Measurements from ENCODE around the gene SFTA2. TPM values are rescaled to one million over a fixed set of nuclear protein-coding genes. Genes with fewer than 3 reads are reported as not detected.

Gene SFTA2
- total RNA-seq (ENCODE audit: low replicate concordance): 2.7 and 3.6 TPM in 2 replicates
- long read RNA-seq: 0 reads

GRCh38 chr6:30931969-30932645 is at the start of gene SFTA2:
TSS of gene SFTA2 (minus strand) at chr6:30932170. CDS start at chr6:30932096, 74 bp downstream.
- Mint-ChIP-seq H3K9me3 (peaks cover 5% of the 10 kb centered on the region), H3K27me3 (peaks cover 6% of the 10 kb centered on the region), H3K4me1 (ENCODE audit: unreplicated experiment) (peaks cover 21% of the 10 kb centered on the region), H3K36me3 (peaks cover 16% of the 10 kb centered on the region), H3K4me3 (peak within 1 kb of the TSS; percentile 17), H3K27ac (peak within 1 kb of the TSS; percentile 66)
- DNase-seq (ENCODE audit: extremely low spot score, unreplicated experiment): no peak
- TF ChIP-seq CTCF (conservative IDR thresholded peaks at IDR 0.05): no peak

DNA sequence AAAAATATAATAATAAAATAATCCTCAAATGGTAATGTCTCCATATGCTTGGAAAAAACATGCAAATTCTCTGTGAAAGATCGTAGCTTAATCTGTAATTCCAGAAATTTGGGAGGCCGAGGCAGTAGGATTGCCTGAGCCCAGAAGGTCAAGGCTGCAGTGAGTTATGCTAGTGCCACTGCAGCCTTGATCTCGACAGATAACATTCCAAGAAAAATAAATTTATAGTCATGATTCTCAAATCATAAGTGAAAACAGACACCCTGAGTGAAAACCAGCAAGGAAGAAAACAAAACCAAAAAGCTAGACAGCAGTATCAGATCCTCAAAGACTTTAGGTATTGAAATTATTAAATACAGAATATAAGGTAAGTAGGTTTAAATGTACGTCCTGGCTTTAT is 47.7 kb upstream of the SFTA2 start:
- Mint-ChIP-seq H3K27ac (no peak overlapping the region), H3K4me1 (ENCODE audit: unreplicated experiment) (peaks cover 33% of the 10 kb centered on the region), H3K27me3 (no peaks in the 10 kb centered on the region), H3K36me3 (no peaks in the 10 kb centered on the region), H3K9me3 (no peaks in the 10 kb centered on the region), H3K4me3 (no peak overlapping the region)
- no peak for TF ChIP-seq CTCF (conservative IDR thresholded peaks at IDR 0.05)
- no peak for DNase-seq (ENCODE audit: extremely low spot score, unreplicated experiment)

DNA sequence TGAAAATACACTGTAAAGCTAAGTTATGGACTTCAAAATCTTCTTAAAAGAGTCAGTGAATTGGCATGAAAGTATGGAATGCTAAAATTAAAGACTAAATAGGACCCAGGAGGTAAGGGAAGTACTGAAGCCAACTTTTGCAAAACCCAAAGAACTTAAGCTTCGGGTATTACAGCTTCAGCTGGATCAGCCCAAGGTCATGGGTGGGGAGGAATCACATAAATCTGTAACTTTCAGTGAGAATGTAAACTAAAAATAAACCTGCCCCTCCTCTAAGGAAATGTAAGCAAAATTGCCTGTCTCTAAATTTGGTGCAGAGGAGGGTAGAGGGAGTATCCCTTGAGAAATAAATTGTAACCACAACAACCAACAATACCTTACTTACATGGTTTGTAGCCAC is 47.2 kb upstream of the SFTA2 start:
- H3K4me1 Mint-ChIP-seq (ENCODE audit: unreplicated experiment): peaks cover 33% of the 10 kb centered on the region
- peak overlapping the region; percentile 87 for H3K27ac Mint-ChIP-seq
- no peaks in the 10 kb centered on the region for H3K27me3 Mint-ChIP-seq
- TF ChIP-seq CTCF (conservative IDR thresholded peaks at IDR 0.05): no peak
- H3K36me3 Mint-ChIP-seq: no peaks in the 10 kb centered on the region
- H3K4me3 Mint-ChIP-seq: peak overlapping the region; percentile 41
- no peak for DNase-seq (ENCODE audit: extremely low spot score, unreplicated experiment)
- no peaks in the 10 kb centered on the region for H3K9me3 Mint-ChIP-seq

DNA sequence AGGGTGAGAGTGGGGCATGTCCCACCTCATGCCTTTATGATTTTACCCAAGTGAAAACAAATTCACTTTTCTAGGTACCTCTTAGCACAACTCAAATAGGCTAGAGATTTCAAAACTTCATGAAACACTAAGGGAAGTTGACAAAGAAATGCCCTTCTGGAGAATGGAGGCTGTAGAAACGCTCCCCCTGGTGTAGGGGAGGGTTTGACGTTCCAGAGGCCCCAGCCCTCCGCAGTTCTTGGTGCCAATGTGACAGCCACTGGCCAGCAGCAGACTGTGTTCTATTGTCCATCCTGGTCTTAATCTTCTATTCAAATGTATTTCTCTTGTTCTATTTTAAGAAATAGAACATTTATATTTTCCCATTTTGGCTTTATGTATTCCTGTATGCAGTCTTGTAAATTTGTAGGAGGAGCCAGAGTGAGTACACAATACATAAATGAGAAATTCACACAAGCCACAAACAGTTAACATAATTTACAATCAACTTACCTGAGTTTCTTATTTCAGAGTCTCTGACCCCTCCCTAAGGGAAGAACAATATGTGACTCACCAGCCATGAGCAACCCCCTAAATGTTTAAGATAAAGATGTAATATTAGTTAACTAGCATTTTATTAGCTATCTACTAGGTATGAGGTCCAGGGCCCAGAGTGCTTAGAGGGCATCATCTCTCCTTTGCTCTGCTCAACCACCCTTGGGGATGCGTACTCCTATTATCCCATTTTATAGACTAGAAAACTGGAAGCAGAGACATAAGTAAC is 42.7 kb upstream of the SFTA2 start:
- H3K4me1 Mint-ChIP-seq (ENCODE audit: unreplicated experiment): peaks cover 14% of the 10 kb centered on the region
- no peak overlapping the region for H3K27ac Mint-ChIP-seq
- H3K4me3 Mint-ChIP-seq: no peak overlapping the region
- no peak for TF ChIP-seq CTCF (conservative IDR thresholded peaks at IDR 0.05)
- H3K9me3 Mint-ChIP-seq: no peaks in the 10 kb centered on the region
- H3K27me3 Mint-ChIP-seq: peaks cover 8% of the 10 kb centered on the region
- H3K36me3 Mint-ChIP-seq: no peaks in the 10 kb centered on the region
- no peak for DNase-seq (ENCODE audit: extremely low spot score, unreplicated experiment)

DNA sequence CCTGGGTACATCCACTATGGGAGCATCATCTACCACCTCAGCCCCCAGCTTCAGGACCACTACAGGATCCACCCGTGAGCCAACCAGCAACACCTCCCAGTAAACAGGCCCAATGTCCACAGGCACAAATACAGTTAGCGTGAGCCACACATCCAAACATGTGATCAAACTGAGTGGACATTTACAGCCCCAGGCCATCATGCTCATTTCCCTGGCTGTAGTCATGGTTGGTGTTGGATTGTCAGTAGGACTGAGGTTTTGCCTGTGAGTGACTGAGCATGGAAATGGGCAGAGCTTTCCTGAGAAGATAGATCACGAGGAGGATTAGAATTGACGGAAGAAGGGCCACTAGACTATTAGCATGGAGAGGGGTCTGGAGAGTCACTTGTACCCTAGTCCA is 40.8 kb upstream of the SFTA2 start:
- no peaks in the 10 kb centered on the region for H3K36me3 Mint-ChIP-seq
- peaks cover under 1% of the 10 kb centered on the region for H3K4me1 Mint-ChIP-seq (ENCODE audit: unreplicated experiment)
- H3K9me3 Mint-ChIP-seq: no peaks in the 10 kb centered on the region
- H3K27me3 Mint-ChIP-seq: peaks cover 12% of the 10 kb centered on the region
- H3K27ac Mint-ChIP-seq: no peak overlapping the region
- TF ChIP-seq CTCF (conservative IDR thresholded peaks at IDR 0.05): no peak
- DNase-seq (ENCODE audit: extremely low spot score, unreplicated experiment): no peak
- no peak overlapping the region for H3K4me3 Mint-ChIP-seq

Data from type B pancreatic cell (in vitro differentiated cells).